HT1080 (cell line): ENCODE results near the gene DTNB. TPM values are rescaled to one million over a fixed set of nuclear protein-coding genes. Genes with fewer than 3 reads are reported as not detected.

Experiments
- DNase-seq: peaks from one replicate; pipeline ENCODE4 v3.0.0-alpha.2; 2015; ENCODE audit warnings: low read depth
- total RNA-seq: library from RNA; depleted of rRNA; stranded (reverse); fragments of >200 nt; shearing (Covaris generic); gene quantifications from 2 replicates; pipeline ENCODE4 v1.2.3, GENCODE V29; 2014

DTNB gene
- total RNA-seq, 1 experiment from 2014 or later: 6.0 TPM

- DNase-seq: peak; percentile 52
These were observed 167.8 kb downstream of the DTNB start for GRCh38 chr2:25505622-25506021.

- no peak for DNase-seq
These were observed 168.2 kb downstream of the DTNB start for GRCh38 chr2:25505182-25505581.

- no peak for DNase-seq
These were observed 169.1 kb downstream of the DTNB start for GRCh38 chr2:25504266-25504665.

DNA sequence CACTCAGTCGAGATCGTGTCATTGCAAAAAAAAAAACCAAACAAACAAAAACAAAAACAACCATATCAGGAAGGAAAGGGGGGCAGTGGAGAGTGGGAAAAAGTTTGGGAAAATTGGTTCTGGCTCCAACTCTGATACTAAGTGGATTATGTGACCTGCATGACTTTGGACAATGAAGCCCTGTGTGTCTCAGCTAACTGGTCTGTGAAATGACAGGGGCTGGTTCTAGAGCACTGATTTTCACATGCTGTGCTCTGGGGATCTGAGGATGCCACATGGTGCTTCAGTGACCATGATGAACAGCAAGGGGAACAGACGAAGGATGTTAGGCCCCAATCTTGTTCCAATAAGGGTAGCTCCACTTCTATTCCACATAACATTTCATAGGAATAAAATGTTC lies 174.2 kb downstream of the DTNB start:
- no peak for DNase-seq

GRCh38 chr2:25497918-25498407 lies 175.4 kb downstream of the DTNB start:
- no peak for DNase-seq

GRCh38 chr2:25497229-25497917 lies 176.0 kb downstream of the DTNB start:
- no peak for DNase-seq

- no peak for DNase-seq
These were observed 178.8 kb downstream of the DTNB start for GRCh38 chr2:25494616-25495015.

DNA sequence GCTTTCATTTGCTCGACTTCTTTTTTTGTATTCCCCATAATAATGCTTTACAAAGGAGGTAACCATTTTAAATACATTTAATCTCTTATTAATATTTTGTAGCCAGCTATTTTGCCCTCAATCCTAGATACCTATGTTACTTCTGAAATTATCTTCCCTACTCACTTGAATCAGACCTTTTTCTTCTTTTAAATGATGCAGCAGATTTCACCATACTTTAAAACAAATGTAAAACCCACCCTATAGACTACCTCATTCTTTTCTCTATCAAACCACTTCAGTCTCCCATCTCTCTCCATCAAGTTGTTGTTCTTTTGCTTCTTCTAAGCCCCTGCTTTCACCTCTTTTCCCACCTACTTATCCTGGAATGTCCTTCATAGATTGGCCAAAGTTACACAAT lies 180.2 kb downstream of the DTNB start:
- no peak for DNase-seq

DNA sequence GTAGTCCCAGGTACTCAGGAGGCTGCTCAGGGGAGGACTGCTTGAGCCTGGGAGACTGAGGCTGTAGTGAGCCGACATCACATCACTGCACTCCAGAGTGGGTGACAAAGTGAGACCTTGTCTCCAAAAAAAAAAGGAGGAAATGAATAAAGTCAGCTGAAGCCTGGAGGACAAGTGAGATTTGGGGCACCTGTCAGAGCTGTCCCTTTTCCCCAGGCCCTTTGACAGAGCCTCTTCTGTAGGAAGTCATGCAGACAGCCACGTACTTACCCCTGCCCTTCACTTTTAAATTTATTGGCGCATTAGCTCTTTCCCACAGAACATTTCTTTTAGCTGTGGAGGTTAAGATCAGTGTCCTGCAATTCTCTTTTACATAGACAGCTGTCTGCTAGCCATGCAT lies 180.7 kb downstream of the DTNB start:
- DNase-seq: no peak

GRCh38 chr2:25491966-25492532 lies 181.3 kb downstream of the DTNB start:
- DNase-seq: no peak

- no peak for DNase-seq
These were observed 182.2 kb downstream of the DTNB start for GRCh38 chr2:25491003-25491696.

GRCh38 chr2:25490217-25490616 lies 183.2 kb downstream of the DTNB start:
- no peak for DNase-seq

- DNase-seq: no peak
These were observed 183.7 kb downstream of the DTNB start for GRCh38 chr2:25489631-25490030.

- DNase-seq: peak; percentile 24
These were observed 189.6 kb downstream of the DTNB start for GRCh38 chr2:25483607-25484266.

- DNase-seq: no peak
These were observed 191.0 kb downstream of the DTNB start for GRCh38 chr2:25482341-25482740.

- peak; percentile 46 for DNase-seq
These were observed 191.7 kb downstream of the DTNB start for GRCh38 chr2:25481381-25482300.

GRCh38 chr2:25480561-25480960 lies 192.8 kb downstream of the DTNB start:
- DNase-seq: no peak

DNA sequence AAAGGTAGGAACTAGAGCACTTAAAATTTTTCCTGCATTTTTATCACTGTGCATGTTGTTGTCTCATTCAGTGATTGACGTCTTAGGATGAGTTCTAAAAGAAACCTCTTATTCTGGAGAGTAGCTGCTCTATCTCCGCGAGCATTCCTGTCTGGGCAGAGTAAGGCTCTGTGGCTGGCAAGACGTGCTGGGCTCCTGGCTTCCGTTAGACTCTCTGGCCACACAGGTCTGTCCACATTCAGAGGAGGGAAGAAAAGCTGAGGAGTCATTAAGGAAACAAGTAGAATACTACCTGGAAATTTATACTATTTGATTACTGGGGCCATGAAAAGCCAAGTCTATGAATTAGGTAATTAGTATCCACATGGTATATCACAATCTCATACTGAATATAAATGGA lies 193.6 kb downstream of the DTNB start:
- no peak for DNase-seq

DNA sequence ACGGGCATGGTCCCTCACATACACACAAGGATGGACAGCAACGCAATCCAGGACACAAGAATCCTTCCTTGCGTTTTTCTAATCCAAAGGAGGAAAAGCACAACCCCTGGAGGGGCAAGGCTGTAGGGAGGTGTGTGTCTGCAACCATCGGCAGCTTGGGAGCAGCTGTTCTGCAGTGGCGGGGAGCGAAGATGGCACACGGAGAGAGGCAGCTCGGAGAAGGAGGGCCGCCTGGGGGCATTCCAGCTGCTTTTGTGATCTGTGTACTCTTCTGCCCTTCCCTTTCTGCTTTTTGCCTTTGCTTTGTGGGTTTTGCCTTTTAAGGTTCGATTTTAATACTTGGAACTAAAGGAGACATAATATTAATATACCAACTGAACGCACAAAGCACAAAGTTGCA lies 194.6 kb downstream of the DTNB start:
- DNase-seq: no peak

- DNase-seq: no peak
These were observed 199.5 kb downstream of the DTNB start for GRCh38 chr2:25473758-25474340.

- DNase-seq: no peak
These were observed 200.2 kb downstream of the DTNB start for GRCh38 chr2:25473131-25473530.
